ENCODE results near the gene LOXL1. TPM values are rescaled to one million over a fixed set of nuclear protein-coding genes. Genes with fewer than 3 reads are reported as not detected.

Gene LOXL1
- total and polyA plus RNA-seq, 5 donors from 2014 or later: 6.8 to 24.2 (median 7.9) TPM

DNA sequence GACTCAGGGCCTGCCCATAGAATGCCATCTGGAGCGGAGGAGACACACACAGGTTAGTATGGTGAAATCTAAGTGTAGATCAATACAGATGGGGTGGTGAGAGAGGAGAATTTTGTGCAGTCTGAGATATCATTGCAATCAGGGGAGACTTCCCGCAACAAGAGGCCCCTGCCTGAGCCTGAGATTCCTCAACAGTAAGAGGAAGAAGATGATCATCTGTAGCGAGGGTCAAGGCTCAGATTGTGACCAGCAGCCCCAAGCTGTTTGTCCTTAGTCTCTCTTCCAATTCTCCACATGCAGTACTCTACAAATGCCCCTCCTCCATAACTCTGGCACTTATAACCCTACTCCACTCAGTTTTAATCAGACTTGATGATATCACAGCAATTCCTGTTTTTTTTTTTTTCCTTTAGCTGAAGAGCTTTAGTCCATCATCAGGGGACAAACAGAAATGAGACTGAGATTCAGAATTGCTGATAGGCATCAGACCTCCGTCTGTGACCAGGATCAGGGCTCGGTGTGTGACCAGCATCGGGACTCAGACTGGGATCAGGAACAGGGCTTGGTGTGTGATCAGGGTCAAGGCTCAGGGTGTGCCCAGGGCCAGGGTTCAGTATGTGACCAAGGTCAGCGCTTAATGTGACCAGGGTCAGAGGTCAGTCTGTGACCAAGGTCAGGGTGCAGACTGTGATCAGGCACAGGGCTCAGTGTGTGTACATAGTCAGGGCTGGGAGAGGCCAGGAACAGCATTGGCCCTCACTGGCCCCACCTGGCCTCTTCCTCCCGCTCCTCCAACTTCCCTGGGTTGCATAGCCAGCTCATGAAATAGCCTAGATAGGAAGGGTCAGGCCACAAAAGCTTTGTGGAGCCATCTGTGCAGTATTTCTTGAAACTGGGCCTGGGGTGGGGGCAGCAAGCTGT lies 14.1 kb downstream of the LOXL1 start:
- no peak overlapping the region for H3K4me3 ChIP-seq (ENCODE audit: low read depth, low read length)
- DNase-seq: no peak
- no peaks in the 10 kb centered on the region for H3K9me3 ChIP-seq (ENCODE audit: control insufficient read depth in 2 of 2, low read length in 2 of 2)
- Mint-ChIP-seq H3K4me1 (peaks cover 0 to 38% (median 16%) of the 10 kb centered on the region in 4 donors), H3K36me3 (no peaks in the 10 kb centered on the region), H3K27me3 (no peaks in the 10 kb centered on the region), H3K27ac (peak overlapping the region; percentile 80 to 87 (median 86)), H3K4me3 (peak overlapping the region in 1 of 4 donors; percentile 22), H3K9me3 (no peaks in the 10 kb centered on the region)
- no peaks in the 10 kb centered on the region for H3K36me3 ChIP-seq (ENCODE audit: control insufficient read depth, insufficient read depth, low read length)
- ATAC-seq (ENCODE audit: low read depth in 2 of 2): no peak
- no peaks in the 10 kb centered on the region for H3K27me3 ChIP-seq (ENCODE audit: control insufficient read depth, insufficient read depth, low read length)
- H3K27ac ChIP-seq (ENCODE audit: insufficient read depth, low read length, poor library complexity, severe bottlenecking): no peak overlapping the region
- H3K4me1 ChIP-seq (ENCODE audit: control insufficient read depth, insufficient read depth, low read length, poor library complexity, severe bottlenecking): peaks cover 30% of the 10 kb centered on the region

DNA sequence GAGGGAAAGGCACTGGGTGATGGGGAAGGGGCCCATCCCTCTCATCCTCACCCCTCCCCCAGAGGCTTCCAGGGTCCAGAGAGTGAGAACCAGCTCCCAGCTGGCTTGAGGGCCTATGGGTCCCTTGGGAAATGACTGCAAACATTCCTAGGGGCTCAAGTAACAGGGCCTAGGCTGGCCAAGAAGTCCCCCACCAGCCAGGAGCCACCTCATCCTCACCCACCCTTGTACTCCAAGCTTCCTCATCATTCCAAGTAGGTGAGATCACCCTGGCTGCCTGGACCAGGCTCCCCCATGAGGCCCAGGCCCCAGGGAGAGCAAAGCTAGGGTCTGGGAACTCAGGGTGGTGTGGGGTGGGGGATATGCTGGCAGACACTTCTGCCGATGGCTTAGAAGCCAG lies 14.8 kb downstream of the LOXL1 start:
- Histone ChIP-seq H3K4me3 (ENCODE audit: low read depth, low read length) (no peak overlapping the region), H3K27me3 (ENCODE audit: control insufficient read depth, insufficient read depth, low read length) (no peaks in the 10 kb centered on the region), H3K36me3 (ENCODE audit: control insufficient read depth, insufficient read depth, low read length) (no peaks in the 10 kb centered on the region), H3K27ac (ENCODE audit: insufficient read depth, low read length, poor library complexity, severe bottlenecking) (peak overlapping the region; percentile 7), H3K4me1 (ENCODE audit: control insufficient read depth, insufficient read depth, low read length, poor library complexity, severe bottlenecking) (peaks cover 23% of the 10 kb centered on the region), H3K9me3 (ENCODE audit: control insufficient read depth in 2 of 2, low read length in 2 of 2) (no peaks in the 10 kb centered on the region)
- Mint-ChIP-seq H3K27ac (peak overlapping the region in 2 of 3 donors; percentile 80 to 82), H3K36me3 (no peaks in the 10 kb centered on the region), H3K9me3 (no peaks in the 10 kb centered on the region), H3K4me3 (peak overlapping the region in 1 of 4 donors; percentile 35), H3K27me3 (no peaks in the 10 kb centered on the region), H3K4me1 (peaks cover 0 to 38% (median 16%) of the 10 kb centered on the region in 4 donors)
- no peak for ATAC-seq (ENCODE audit: low read depth in 2 of 2)
- DNase-seq: no peak

DNA sequence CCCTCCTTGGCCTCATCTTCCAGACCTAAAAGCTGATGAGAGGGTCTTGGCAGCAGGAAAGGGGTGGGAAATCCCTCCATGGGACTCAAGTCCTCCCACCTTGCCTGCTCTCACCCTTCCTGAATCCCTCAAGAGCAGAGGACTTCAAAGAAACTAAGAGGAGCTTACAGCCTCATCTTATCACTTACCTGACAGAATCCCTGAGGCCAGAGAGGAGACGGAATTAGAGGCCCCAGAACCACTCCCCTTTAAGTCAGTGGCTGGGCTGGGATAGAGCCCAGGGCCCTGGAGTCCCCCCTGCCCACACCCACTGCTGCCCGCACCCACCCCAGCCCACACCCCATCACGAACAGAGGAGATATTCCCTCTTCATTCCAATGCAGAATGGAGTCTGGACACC lies 15.2 kb downstream of the LOXL1 start:
- Histone ChIP-seq H3K4me1 (ENCODE audit: control insufficient read depth, insufficient read depth, low read length, poor library complexity, severe bottlenecking) (peaks cover 21% of the 10 kb centered on the region), H3K27me3 (ENCODE audit: control insufficient read depth, insufficient read depth, low read length) (no peaks in the 10 kb centered on the region), H3K27ac (ENCODE audit: insufficient read depth, low read length, poor library complexity, severe bottlenecking) (peak overlapping the region; percentile 7), H3K4me3 (ENCODE audit: low read depth, low read length) (no peak overlapping the region), H3K9me3 (ENCODE audit: control insufficient read depth in 2 of 2, low read length in 2 of 2) (no peaks in the 10 kb centered on the region), H3K36me3 (ENCODE audit: control insufficient read depth, insufficient read depth, low read length) (no peaks in the 10 kb centered on the region)
- Mint-ChIP-seq H3K9me3 (no peaks in the 10 kb centered on the region), H3K36me3 (no peaks in the 10 kb centered on the region), H3K27ac (peak overlapping the region in 2 of 3 donors; percentile 9 to 82), H3K4me3 (peak overlapping the region in 2 of 4 donors; percentile 26 to 35), H3K27me3 (no peaks in the 10 kb centered on the region), H3K4me1 (peaks cover 0 to 38% (median 16%) of the 10 kb centered on the region in 4 donors)
- ATAC-seq (ENCODE audit: low read depth in 2 of 2) (no peak), DNase-seq (no peak)

DNA sequence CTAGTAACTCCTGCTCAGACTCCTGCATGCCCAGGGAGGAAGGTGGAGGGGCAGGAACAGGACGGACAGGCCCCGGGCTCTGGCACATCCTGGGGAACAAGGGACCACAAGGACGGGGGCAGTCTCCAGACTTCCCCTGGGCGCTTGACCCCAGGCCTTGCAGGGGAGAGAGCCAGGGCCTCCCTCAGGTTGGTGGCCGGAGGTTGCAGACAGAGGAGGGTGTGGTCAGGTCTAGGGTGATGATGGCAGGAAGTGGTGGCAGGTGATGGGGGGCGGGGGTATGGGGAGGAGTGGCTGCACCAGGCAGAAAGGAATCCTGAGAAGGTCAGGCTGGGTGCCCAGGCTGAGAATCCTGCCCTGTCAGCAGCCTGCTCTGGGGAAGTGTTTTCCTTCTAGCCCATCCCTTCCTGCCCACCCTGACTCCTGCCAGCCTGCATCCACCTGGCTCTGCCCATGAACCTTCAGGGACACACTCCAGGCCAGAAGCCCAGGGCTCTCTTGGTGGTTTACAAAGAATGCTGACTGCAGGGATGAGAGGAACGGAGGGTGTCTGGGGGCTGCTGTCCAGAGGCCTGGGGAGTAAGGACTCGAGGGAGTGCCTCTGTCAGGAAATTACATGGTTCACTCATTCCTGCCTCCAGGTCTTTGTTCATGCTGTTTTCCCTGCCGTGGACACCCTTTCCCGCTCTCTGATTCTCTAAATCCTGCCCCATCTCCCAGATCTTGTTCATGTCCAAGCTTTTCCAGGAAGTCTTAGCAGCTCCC lies 15.8 kb downstream of the LOXL1 start:
- peak overlapping the region in 3 of 4 donors; percentile 19 to 71 (median 35) for H3K4me3 Mint-ChIP-seq

DNA sequence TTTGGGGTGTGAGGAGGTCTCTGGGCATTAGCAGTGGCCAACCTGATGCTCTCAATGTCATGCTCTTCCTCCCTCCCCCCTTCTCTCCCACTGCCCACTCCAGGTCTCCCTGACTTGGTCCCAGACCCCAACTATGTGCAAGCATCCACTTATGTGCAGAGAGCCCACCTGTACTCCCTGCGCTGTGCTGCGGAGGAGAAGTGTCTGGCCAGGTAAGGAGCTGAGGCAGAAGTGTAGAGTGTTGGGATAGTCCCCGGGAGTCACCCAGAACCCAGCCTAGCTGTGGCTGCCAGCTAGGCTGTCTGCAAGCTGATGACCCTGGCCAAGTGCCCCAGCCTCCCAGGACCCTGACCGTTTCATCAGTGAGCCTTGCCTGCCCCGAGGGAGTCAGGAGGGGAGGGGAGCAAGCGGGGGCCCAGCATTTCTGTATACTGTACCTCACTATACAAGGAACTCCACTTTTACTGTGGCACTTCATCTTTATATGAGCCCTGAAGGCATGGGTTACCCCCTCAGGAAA lies 16.5 kb downstream of the LOXL1 start:
- no peak overlapping the region for H3K27ac ChIP-seq (ENCODE audit: insufficient read depth, low read length, poor library complexity, severe bottlenecking)
- Mint-ChIP-seq H3K4me3 (no peak overlapping the region), H3K36me3 (no peaks in the 10 kb centered on the region), H3K4me1 (peaks cover 0 to 38% (median 16%) of the 10 kb centered on the region in 4 donors), H3K27me3 (no peaks in the 10 kb centered on the region), H3K9me3 (no peaks in the 10 kb centered on the region), H3K27ac (peak overlapping the region in 2 of 3 donors; percentile 20 to 65)
- no peak for ATAC-seq (ENCODE audit: low read depth in 2 of 2)
- H3K4me3 ChIP-seq (ENCODE audit: low read depth, low read length): no peak overlapping the region
- H3K9me3 ChIP-seq (ENCODE audit: control insufficient read depth in 2 of 2, low read length in 2 of 2): no peaks in the 10 kb centered on the region
- peaks cover 21% of the 10 kb centered on the region for H3K4me1 ChIP-seq (ENCODE audit: control insufficient read depth, insufficient read depth, low read length, poor library complexity, severe bottlenecking)
- H3K36me3 ChIP-seq (ENCODE audit: control insufficient read depth, insufficient read depth, low read length): no peaks in the 10 kb centered on the region
- no peaks in the 10 kb centered on the region for H3K27me3 ChIP-seq (ENCODE audit: control insufficient read depth, insufficient read depth, low read length)
- no peak for DNase-seq

More for the DNA sequence above, 15.8 kb downstream of the LOXL1 start:
- H3K27me3 Mint-ChIP-seq: no peaks in the 10 kb centered on the region
- ATAC-seq (ENCODE audit: low read depth in 2 of 2): peak; percentile 69 to 71
- no peaks in the 10 kb centered on the region for H3K9me3 Mint-ChIP-seq
- Histone ChIP-seq H3K27me3 (ENCODE audit: control insufficient read depth, insufficient read depth, low read length) (no peaks in the 10 kb centered on the region), H3K36me3 (ENCODE audit: control insufficient read depth, insufficient read depth, low read length) (no peaks in the 10 kb centered on the region), H3K9me3 (ENCODE audit: control insufficient read depth in 2 of 2, low read length in 2 of 2) (no peaks in the 10 kb centered on the region), H3K4me3 (ENCODE audit: low read depth, low read length) (no peak overlapping the region), H3K27ac (ENCODE audit: insufficient read depth, low read length, poor library complexity, severe bottlenecking) (no peak overlapping the region), H3K4me1 (ENCODE audit: control insufficient read depth, insufficient read depth, low read length, poor library complexity, severe bottlenecking) (peaks cover 21% of the 10 kb centered on the region)
- DNase-seq: peak in 2 of 3 donors; percentile 26 to 54
- no peaks in the 10 kb centered on the region for H3K36me3 Mint-ChIP-seq
- H3K4me1 Mint-ChIP-seq: peaks cover 0 to 38% (median 16%) of the 10 kb centered on the region in 4 donors
- peak overlapping the region in 2 of 3 donors; percentile 62 to 65 for H3K27ac Mint-ChIP-seq

DNA sequence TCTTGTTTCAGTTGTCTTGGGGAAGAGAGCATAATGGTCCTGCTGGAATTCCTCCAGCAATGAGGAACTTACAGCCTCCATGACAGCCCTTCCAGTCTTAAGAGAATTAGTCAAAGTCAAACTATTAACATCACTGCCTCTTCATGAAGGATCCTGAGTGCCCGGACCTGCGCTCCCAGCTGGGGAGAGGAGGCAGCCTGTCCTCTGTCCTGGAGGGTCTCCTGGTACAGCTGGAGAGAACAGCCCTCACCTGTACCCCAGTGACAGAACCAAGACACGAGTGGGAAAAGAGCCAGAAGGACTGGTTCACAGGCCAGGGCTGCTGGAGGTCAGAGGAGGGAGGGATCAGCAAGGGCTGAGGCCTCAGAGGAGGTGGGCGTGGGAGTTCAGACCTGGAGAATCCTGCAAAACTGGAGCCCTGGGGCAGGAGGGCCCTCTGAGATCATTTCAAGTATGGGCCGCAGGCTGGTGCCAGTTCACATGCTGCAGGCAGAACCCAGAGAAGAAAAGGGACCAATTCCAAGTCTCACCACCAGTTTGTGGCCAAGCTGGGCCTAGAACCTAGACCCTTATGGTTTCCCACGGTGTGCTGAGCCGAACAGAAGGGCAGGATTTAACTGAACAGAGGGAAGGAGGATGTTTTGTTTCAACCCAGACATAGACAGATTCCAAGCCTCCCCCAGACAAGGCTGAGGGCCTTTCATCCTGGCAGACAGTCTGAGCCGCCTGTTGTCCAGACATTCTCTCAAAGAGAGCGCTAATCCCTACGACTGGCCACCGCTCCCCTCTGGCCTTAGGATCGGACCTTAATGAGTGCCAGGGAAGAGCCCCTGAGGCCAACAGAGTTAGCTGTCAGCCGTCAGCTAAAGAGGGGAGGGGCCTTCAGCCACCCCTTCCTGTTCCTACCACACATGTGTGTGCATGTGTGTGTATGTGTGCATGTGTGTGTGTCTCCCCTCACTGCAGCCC lies 18.2 kb downstream of the LOXL1 start:
- Histone ChIP-seq H3K4me1 (ENCODE audit: control insufficient read depth, insufficient read depth, low read length, poor library complexity, severe bottlenecking) (peaks cover 21% of the 10 kb centered on the region), H3K9me3 (ENCODE audit: control insufficient read depth in 2 of 2, low read length in 2 of 2) (no peaks in the 10 kb centered on the region), H3K36me3 (ENCODE audit: control insufficient read depth, insufficient read depth, low read length) (no peaks in the 10 kb centered on the region), H3K4me3 (ENCODE audit: low read depth, low read length) (no peak overlapping the region), H3K27me3 (ENCODE audit: control insufficient read depth, insufficient read depth, low read length) (no peaks in the 10 kb centered on the region), H3K27ac (ENCODE audit: insufficient read depth, low read length, poor library complexity, severe bottlenecking) (no peak overlapping the region)
- no peaks in the 10 kb centered on the region for H3K27me3 Mint-ChIP-seq
- DNase-seq (no peak), ATAC-seq (ENCODE audit: low read depth in 2 of 2) (no peak)
- no peaks in the 10 kb centered on the region for H3K36me3 Mint-ChIP-seq
- peaks cover 0 to 38% (median 16%) of the 10 kb centered on the region in 4 donors for H3K4me1 Mint-ChIP-seq
- H3K4me3 Mint-ChIP-seq: no peak overlapping the region
- no peak overlapping the region for H3K27ac Mint-ChIP-seq
- H3K9me3 Mint-ChIP-seq: no peaks in the 10 kb centered on the region

DNA sequence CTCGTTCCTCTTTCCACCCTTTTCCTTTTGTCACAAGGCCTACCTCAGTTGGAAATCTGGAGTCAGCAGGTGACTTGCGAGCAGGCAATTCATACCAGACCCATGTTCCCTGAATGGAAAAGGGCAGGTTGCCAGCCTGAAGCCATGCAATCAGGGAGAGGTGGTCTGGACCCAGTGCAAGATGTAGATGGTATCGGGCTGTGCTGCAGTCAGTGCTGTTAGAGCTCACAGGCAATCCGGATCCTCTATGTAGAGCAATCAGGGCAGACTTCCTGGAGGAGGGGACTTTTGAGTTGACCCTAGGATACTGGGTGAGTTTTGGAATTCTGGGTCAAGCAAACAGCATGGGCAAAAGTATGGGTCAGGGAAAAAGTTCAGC lies 18.9 kb downstream of the LOXL1 start:
- H3K27ac Mint-ChIP-seq: no peak overlapping the region
- H3K36me3 Mint-ChIP-seq: no peaks in the 10 kb centered on the region
- ATAC-seq (ENCODE audit: low read depth in 2 of 2) (no peak), DNase-seq (no peak)
- H3K9me3 Mint-ChIP-seq: no peaks in the 10 kb centered on the region
- H3K4me1 Mint-ChIP-seq: peaks cover 0 to 35% (median 15%) of the 10 kb centered on the region in 4 donors
- H3K4me3 ChIP-seq (ENCODE audit: low read depth, low read length): no peak overlapping the region
- H3K27me3 Mint-ChIP-seq: no peaks in the 10 kb centered on the region
- no peak overlapping the region for H3K4me3 Mint-ChIP-seq
- H3K27ac ChIP-seq (ENCODE audit: insufficient read depth, low read length, poor library complexity, severe bottlenecking): no peak overlapping the region
- H3K4me1 ChIP-seq (ENCODE audit: control insufficient read depth, insufficient read depth, low read length, poor library complexity, severe bottlenecking): peaks cover 21% of the 10 kb centered on the region
- H3K9me3 ChIP-seq (ENCODE audit: control insufficient read depth in 2 of 2, low read length in 2 of 2): no peaks in the 10 kb centered on the region
- no peaks in the 10 kb centered on the region for H3K27me3 ChIP-seq (ENCODE audit: control insufficient read depth, insufficient read depth, low read length)
- no peaks in the 10 kb centered on the region for H3K36me3 ChIP-seq (ENCODE audit: control insufficient read depth, insufficient read depth, low read length)
